Colonic mucosa (tissue), 4 donors: ENCODE measurements around the gene PDE9A. TPM values are rescaled to one million over a fixed set of nuclear protein-coding genes. Genes with fewer than 3 reads are reported as not detected.

Experiments used
- DNase-seq: peaks from one replicate; pipeline ENCODE4 v3.0.0-alpha.2; 2020
- H3K27ac ChIP-seq: fragments of 200-600 bp; one replicate; pipeline ENCODE4 v1.8.0; 2021
- H3K27me3 ChIP-seq: fragments of 200-600 bp; one replicate; pipeline ENCODE4 v1.8.0; 2021
- H3K36me3 ChIP-seq: fragments of 200-600 bp; one replicate; pipeline ENCODE4 v1.8.0; 2021
- H3K4me1 ChIP-seq: fragments of 200-600 bp; one replicate; pipeline ENCODE4 v1.8.0; 2021; ENCODE audit warnings: mild to moderate bottlenecking
- H3K4me3 ChIP-seq: fragments of 200-600 bp; one replicate; pipeline ENCODE4 v1.8.0; 2021
- H3K9ac ChIP-seq, 2 donors: one replicate each; pipeline ENCODE4 v1.7.0; 2013; ENCODE audit warnings: control low read depth in 2 of 2, low read depth in 2 of 2, low read length in 2 of 2
- H3K9me3 ChIP-seq: fragments of 200-600 bp; one replicate; pipeline ENCODE4 v1.8.0; 2021
- CTCF ChIP-seq: fragments of 200-600 bp; IDR thresholded peaks from one replicate; pipeline ENCODE4 v1.8.0; 2022; ENCODE audit warnings: antibody characterized with exemption, mild to moderate bottlenecking
- intact Hi-C: fragments of 100-400 bp; cut with DNase I; formaldehyde crosslinking; loops from one replicate; pipeline ENCODE4 v1.14.1; 2022
- total RNA-seq, 2 donors: library from RNA; stranded (reverse); fragmentation: NEBNext Ultra II Directional in 1 of 2; extraction: Animal tissue kit (Norgen Biotek cat#: 25700) in 1 of 2; gene quantifications; one replicate each; pipeline ENCODE4 v1.2.1, GENCODE V29; 2021
- donor health status: healthy.
- donor health status: DM: no; HTN: no; CAD: no.
- donor health status: DM: no; HTN: no; CAD: no.

Gene PDE9A
- total RNA-seq, 2 donors from 2014 or later = 37.5 to 56.0 TPM

GRCh38 chr21:42701706-42702456 is 48.5 kb downstream of the PDE9A start:
- intact Hi-C loops = no loop called here
- Histone ChIP-seq H3K9me3 (no peaks in the 10 kb centered on the region), H3K9ac (no peak overlapping the region), H3K4me1 (no peaks in the 10 kb centered on the region), H3K27me3 (no peaks in the 10 kb centered on the region), H3K27ac (no peak overlapping the region), H3K36me3 (no peaks in the 10 kb centered on the region), H3K4me3 (no peak overlapping the region)
- TF ChIP-seq CTCF = no peak
- DNase-seq = no peak

GRCh38 chr21:42702720-42703119 is 49.3 kb downstream of the PDE9A start:
- Histone ChIP-seq H3K9ac (no peak overlapping the region), H3K9me3 (no peaks in the 10 kb centered on the region), H3K27ac (no peak overlapping the region), H3K4me3 (no peak overlapping the region), H3K4me1 (no peaks in the 10 kb centered on the region), H3K27me3 (no peaks in the 10 kb centered on the region), H3K36me3 (no peaks in the 10 kb centered on the region)
- no peak for DNase-seq
- intact Hi-C loops = no loop called here
- no peak for TF ChIP-seq CTCF

- intact Hi-C loops = no loop called here
- H3K27me3 ChIP-seq = no peaks in the 10 kb centered on the region
- H3K9ac ChIP-seq = no peak overlapping the region
- DNase-seq = no peak
- H3K4me1 ChIP-seq = no peaks in the 10 kb centered on the region
- TF ChIP-seq CTCF = no peak
- no peaks in the 10 kb centered on the region for H3K36me3 ChIP-seq
- no peak overlapping the region for H3K27ac ChIP-seq
- H3K4me3 ChIP-seq = no peak overlapping the region
- no peaks in the 10 kb centered on the region for H3K9me3 ChIP-seq
Measured at GRCh38 chr21:42703136-42703908, 49.9 kb downstream of the PDE9A start.

GRCh38 chr21:42703965-42704364 is 50.5 kb downstream of the PDE9A start:
- Histone ChIP-seq H3K27me3 (no peaks in the 10 kb centered on the region), H3K9me3 (no peaks in the 10 kb centered on the region), H3K9ac (no peak overlapping the region), H3K4me3 (no peak overlapping the region), H3K4me1 (no peaks in the 10 kb centered on the region), H3K27ac (no peak overlapping the region), H3K36me3 (no peaks in the 10 kb centered on the region)
- DNase-seq = no peak
- intact Hi-C loops = no loop called here
- TF ChIP-seq CTCF = no peak

GRCh38 chr21:42704861-42705260 is 51.4 kb downstream of the PDE9A start:
- no peak overlapping the region for H3K4me3 ChIP-seq
- no peak overlapping the region for H3K27ac ChIP-seq
- no peaks in the 10 kb centered on the region for H3K9me3 ChIP-seq
- no peaks in the 10 kb centered on the region for H3K36me3 ChIP-seq
- TF ChIP-seq CTCF = no peak
- no peaks in the 10 kb centered on the region for H3K4me1 ChIP-seq
- DNase-seq = no peak
- intact Hi-C loops = no loop called here
- H3K9ac ChIP-seq = no peak overlapping the region
- no peaks in the 10 kb centered on the region for H3K27me3 ChIP-seq
